Body of pancreas (tissue), 4 donors: ENCODE measurements around the gene LCP1.

Experiments used
- CTCF ChIP-seq, 7 experiments: fragments of 450-650 bp in 4 of 7; fragments of 200-600 bp in 3 of 7; sonication (generic) in 3 of 7; IDR thresholded peaks; one replicate each; pipeline ENCODE4 v1.5.1; 2016 to 2019; ENCODE audit warnings: antibody characterized with exemption in 7 of 7
- POLR2A ChIP-seq, 3 donors: fragments of 450-650 bp; IDR thresholded peaks; one replicate each; pipeline ENCODE4 v1.6.1; 2016; ENCODE audit warnings: antibody characterized with exemption in 3 of 3, mild to moderate bottlenecking in 2 of 3

- TF ChIP-seq POLR2A (IDR thresholded peaks at IDR 0.05) (no peak), CTCF (IDR thresholded peaks at IDR 0.05) (no peak)
Observed at GRCh38 chr13:46116653-46117502, 65.1 kb downstream of the LCP1 start.
